MCF 10A (cell line): Measurements from ENCODE around the gene ITGAV. TPM values are rescaled to one million over a fixed set of nuclear protein-coding genes. Genes with fewer than 3 reads are reported as not detected.
A peak's percentile ranks its signal among the peaks of the same experiment; 100 is the strongest.

Source experiments
- BruUV-seq: library from RNA; stranded (reverse); fragments of 400-500 nt; replicated peaks from 2 replicates; lab custom pipeline; 2021; lab: Mats Ljungman, UMichigan
- CTCF ChIA-PET: fragments of 300-600 bp; sonication (Branson Sonifier 250); formaldehyde crosslinking; extraction: SDS; loops from one replicate; lab custom pipeline; 2021; ENCODE audit warnings: antibody characterized with exemption, inconsistent platforms; lab: Yijun Ruan, JAX
- POLR2A ChIA-PET: fragments of 300-600, 350-650 bp; sonication (Branson Sonifier 250); formaldehyde crosslinking; extraction: SDS; loops from one replicate; lab custom pipeline; 2020; ENCODE audit warnings: antibody characterized with exemption, inconsistent platforms; lab: Yijun Ruan, JAX
- DNase-seq: peaks from one replicate; pipeline ENCODE4 v3.0.0-alpha.2; 2018; ENCODE audit not compliant: unreplicated experiment
- H3K27ac Mint-ChIP-seq: one replicate; pipeline ENCODE4 v1.8.0; 2022; ENCODE audit warnings: mild to moderate bottlenecking, low read depth, mixed read lengths; ENCODE audit not compliant: unreplicated experiment
- H3K27me3 Mint-ChIP-seq: one replicate; pipeline ENCODE4 v1.8.0; 2022; ENCODE audit warnings: mixed read lengths; ENCODE audit not compliant: insufficient read depth, unreplicated experiment
- H3K36me3 Mint-ChIP-seq: one replicate; pipeline ENCODE4 v1.8.0; 2022; ENCODE audit warnings: mild to moderate bottlenecking, moderate library complexity, mixed read lengths; ENCODE audit not compliant: insufficient read depth, unreplicated experiment
- H3K4me1 Mint-ChIP-seq: one replicate; pipeline ENCODE4 v1.8.0; 2022; ENCODE audit warnings: mixed read lengths; ENCODE audit not compliant: insufficient read depth, unreplicated experiment
- H3K4me3 Mint-ChIP-seq: one replicate; pipeline ENCODE4 v1.8.0; 2022; ENCODE audit warnings: mild to moderate bottlenecking, moderate library complexity, mixed read lengths; ENCODE audit not compliant: unreplicated experiment
- H3K9me3 Mint-ChIP-seq: one replicate; pipeline ENCODE4 v1.8.0; 2022; ENCODE audit warnings: mixed read lengths; ENCODE audit not compliant: unreplicated experiment
- CTCF ChIP-seq: fragments of 200-600 bp; IDR thresholded peaks from one replicate; pipeline ENCODE4 v1.8.0; 2022; ENCODE audit warnings: antibody characterized with exemption, mild to moderate bottlenecking; ENCODE audit not compliant: unreplicated experiment
- intact Hi-C: fragments of 100-400 bp; cut with micrococcal nuclease; formaldehyde crosslinking; loops from 2 replicates; pipeline ENCODE4 v1.14.1; 2022
- total RNA-seq: library from RNA; stranded (reverse); gene quantifications from 2 replicates; pipeline ENCODE4 v1.2.3, GENCODE V29; 2022

ITGAV gene
- total RNA-seq, 1 experiment from 2014 or later: 56.1 TPM

- H3K27ac Mint-ChIP-seq: no peak overlapping the region
- DNase-seq: peak; percentile 92
- no peaks in the 10 kb centered on the region for H3K36me3 Mint-ChIP-seq
- no peaks in the 10 kb centered on the region for H3K27me3 Mint-ChIP-seq
- H3K4me3 Mint-ChIP-seq: no peak overlapping the region
- no TSS peak for BruUV-seq
- ChIA-PET POLR2A (interaction anchor here (1.3 to 6.7 kb wide), 2 partner anchors 9 to 18 kb away, joined by 3 to 59 read pairs; partner anchors contain the start of gene ITGAV), CTCF (interaction anchor here (1.0 kb wide), 1 partner anchor 69 kb away, joined by 3 read pairs; no protein-coding TSS in a partner anchor)
- TF ChIP-seq CTCF: no peak
- intact Hi-C loops: no loop called here
- peaks cover 13% of the 10 kb centered on the region for H3K4me1 Mint-ChIP-seq
- no peaks in the 10 kb centered on the region for H3K9me3 Mint-ChIP-seq
Observed at GRCh38 chr2:186572705-186573104, 17.2 kb upstream of the ITGAV start.

- Mint-ChIP-seq H3K36me3 (no peaks in the 10 kb centered on the region), H3K4me3 (no peak overlapping the region), H3K9me3 (no peaks in the 10 kb centered on the region), H3K4me1 (peaks cover 13% of the 10 kb centered on the region), H3K27me3 (no peaks in the 10 kb centered on the region), H3K27ac (no peak overlapping the region)
- intact Hi-C loops: no loop called here
- TF ChIP-seq CTCF: no peak
- ChIA-PET CTCF (interaction anchor here (0.6 to 0.7 kb wide), 2 partner anchors 41 to 225 kb away, joined by 3 read pairs; no protein-coding TSS in a partner anchor), POLR2A (interaction anchor here (0.6 to 6.7 kb wide), 3 partner anchors 17 to 57 kb away, joined by 3 to 59 read pairs (median 3); partner anchors contain the start of gene ITGAV)
- BruUV-seq: no TSS peak
- DNase-seq: no peak
Observed at GRCh38 chr2:186573531-186573930, 16.3 kb upstream of the ITGAV start.

GRCh38 chr2:186575302-186575701 lies 14.6 kb upstream of the ITGAV start:
- CTCF ChIA-PET: interaction anchor here (0.6 to 1.3 kb wide), 3 partner anchors 14 to 66 kb away, joined by 3 to 5 read pairs (median 5); no protein-coding TSS in a partner anchor
- BruUV-seq: no TSS peak
- H3K27ac Mint-ChIP-seq: peak overlapping the region; percentile 35
- H3K36me3 Mint-ChIP-seq: no peaks in the 10 kb centered on the region
- H3K4me1 Mint-ChIP-seq: peaks cover 10% of the 10 kb centered on the region
- no peak overlapping the region for H3K4me3 Mint-ChIP-seq
- intact Hi-C loops: loop anchor here (5.0 kb wide), 1 partner anchor 33 kb away; no protein-coding TSS in a partner anchor
- POLR2A ChIA-PET: interaction anchor here (0.6 to 6.7 kb wide), 4 partner anchors 15 to 139 kb away, joined by 3 to 59 read pairs (median 4); partner anchors contain the start of gene ITGAV
- H3K27me3 Mint-ChIP-seq: no peaks in the 10 kb centered on the region
- no peaks in the 10 kb centered on the region for H3K9me3 Mint-ChIP-seq
- peak; percentile 98 for DNase-seq
- TF ChIP-seq CTCF: no peak

- H3K4me3 Mint-ChIP-seq: no peak overlapping the region
- no peaks in the 10 kb centered on the region for H3K9me3 Mint-ChIP-seq
- no peak for DNase-seq
- H3K27ac Mint-ChIP-seq: peak overlapping the region; percentile 35
- H3K4me1 Mint-ChIP-seq: peaks cover 8% of the 10 kb centered on the region
- TF ChIP-seq CTCF: no peak
- intact Hi-C loops: loop anchor here (5.0 kb wide), 1 partner anchor 34 kb away; no protein-coding TSS in a partner anchor
- no peaks in the 10 kb centered on the region for H3K36me3 Mint-ChIP-seq
- ChIA-PET CTCF (interaction anchor here (0.6 to 1.3 kb wide), 6 partner anchors 9 to 66 kb away, joined by 3 to 5 read pairs (median 3); no protein-coding TSS in a partner anchor), POLR2A (interaction anchor here (0.6 to 6.7 kb wide), 5 partner anchors 14 to 140 kb away, joined by 3 to 59 read pairs (median 3); partner anchors contain the start of gene ITGAV)
- H3K27me3 Mint-ChIP-seq: no peaks in the 10 kb centered on the region
- BruUV-seq: no TSS peak
Observed at GRCh38 chr2:186575856-186576255, 14.0 kb upstream of the ITGAV start.
